ENCODE results near the gene WNT3A. TPM values are rescaled to one million over a fixed set of nuclear protein-coding genes. Genes with fewer than 3 reads are reported as not detected.

The WNT3A gene
- total and polyA plus RNA-seq, 2 donors (not counting 3 experiments of a cell fraction or from before 2014, with no cell fraction given), result not detected

DNA sequence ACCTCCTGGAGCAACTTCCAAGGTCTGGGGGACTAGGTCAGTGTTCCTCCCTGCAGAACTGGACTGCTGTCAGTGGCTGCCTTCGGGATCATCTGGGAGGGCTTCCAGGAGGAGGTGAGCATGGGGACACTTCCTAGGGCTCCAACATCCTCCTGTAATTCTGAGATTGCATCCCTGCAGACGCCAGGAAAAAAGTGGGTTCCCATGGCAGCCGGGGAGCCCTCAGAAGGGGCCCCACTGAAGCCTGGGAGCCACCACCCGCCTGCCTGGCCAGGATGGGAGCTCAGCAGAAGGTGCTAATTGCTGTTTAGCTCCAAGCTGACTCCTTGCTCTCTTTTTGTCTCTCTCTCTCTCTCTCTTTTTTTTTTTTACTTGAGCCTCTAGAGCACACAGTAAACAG, 59.6 kb downstream of the WNT3A start:
- CTCF ChIA-PET, result no interaction called here
- dilution Hi-C loops (cut with MboI; ENCODE audit: extremely low pct_ligation_motif_present, low sequenced_read_pairs), result no loop called here
- no peak for FAIRE-seq

More for the DNA sequence above, 59.6 kb downstream of the WNT3A start:
- H2AFZ ChIP-seq (ENCODE audit: low read depth, low read length), result no peak overlapping the region
- DNase-seq (ENCODE audit: low read depth, low spot score), result no peak
- H3K27ac ChIP-seq (ENCODE audit: insufficient read depth, low read depth, low read length), result no peak overlapping the region
- POLR2A ChIA-PET, result no interaction called here
- H3K9me1 ChIP-seq (replicated peaks; ENCODE audit: control insufficient read depth, extremely low read depth, insufficient read depth, low read length), result no peaks in the 10 kb centered on the region
- peaks cover 3 to 6% of the 10 kb centered on the region in 2 experiments for H3K27me3 ChIP-seq (ENCODE audit: control insufficient read depth in 2 of 2, insufficient read depth in 2 of 2, low read length in 2 of 2)
- H3K36me3 ChIP-seq (ENCODE audit: control insufficient read depth in 2 of 2, extremely low read depth in 1 of 2, insufficient read depth in 2 of 2, low read length in 2 of 2), result no peaks in the 10 kb centered on the region
- no peak overlapping the region for H3K9ac ChIP-seq (replicated peaks; ENCODE audit: extremely low read depth, insufficient read depth, low read length)
- no peaks in the 10 kb centered on the region for H3K4me1 ChIP-seq (ENCODE audit: control insufficient read depth, extremely low read depth, insufficient read depth, low read length)
- intact Hi-C loops (cut with micrococcal nuclease), result no loop called here
- H3K79me2 ChIP-seq (ENCODE audit: control insufficient read depth, insufficient read depth, low read length), result no peaks in the 10 kb centered on the region
- no peak overlapping the region for H3K4me3 ChIP-seq (replicated peaks in 1 of 3; ENCODE audit: insufficient read depth in 1 of 3, low read depth in 1 of 3, low read length in 3 of 3)
- BruUV-seq (replicated peaks), result no TSS peak
- no peaks in the 10 kb centered on the region for H4K20me1 ChIP-seq (replicated peaks; ENCODE audit: control insufficient read depth, extremely low read depth, insufficient read depth, low read length)
- H3K9me3 ChIP-seq (replicated peaks; ENCODE audit: control insufficient read depth, insufficient read depth, low read length), result no peaks in the 10 kb centered on the region
- H3K4me2 ChIP-seq (ENCODE audit: insufficient read depth, low read length), result no peak overlapping the region
- TF ChIP-seq EZH2 (IDR thresholded peaks at IDR 0.05; ENCODE audit: borderline replicate concordance, low read depth, low read length, severe bottlenecking) (no peak), FOS (IDR thresholded peaks at IDR 0.05; ENCODE audit: borderline replicate concordance, insufficient read depth, low read length) (no peak), GATA2 (IDR thresholded peaks at IDR 0.05; ENCODE audit: insufficient read depth, insufficient read length, low read depth, low read length) (no peak), POLR2A (IDR thresholded peaks at IDR 0.05; ENCODE audit: low read depth, low read length) (no peak), JUN (IDR thresholded peaks at IDR 0.05; ENCODE audit: borderline replicate concordance, insufficient read depth, insufficient read length, low read depth) (no peak), POLR2AphosphoS5 (IDR thresholded peaks at IDR 0.05; ENCODE audit: insufficient read depth, low read depth, low read length) (no peak), MYC (IDR thresholded peaks at IDR 0.05; ENCODE audit: low read depth, low read length) (no peak)
- TF ChIP-seq, protein P1, sequence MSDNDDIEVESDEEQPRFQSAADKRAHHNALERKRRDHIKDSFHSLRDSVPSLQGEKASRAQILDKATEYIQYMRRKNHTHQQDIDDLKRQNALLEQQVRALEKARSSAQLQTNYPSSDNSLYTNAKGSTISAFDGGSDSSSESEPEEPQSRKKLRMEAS (IDR thresholded peaks at IDR 0.05; ENCODE audit: insufficient read depth, insufficient read length), result no peak
- TF ChIP-seq, protein P2, sequence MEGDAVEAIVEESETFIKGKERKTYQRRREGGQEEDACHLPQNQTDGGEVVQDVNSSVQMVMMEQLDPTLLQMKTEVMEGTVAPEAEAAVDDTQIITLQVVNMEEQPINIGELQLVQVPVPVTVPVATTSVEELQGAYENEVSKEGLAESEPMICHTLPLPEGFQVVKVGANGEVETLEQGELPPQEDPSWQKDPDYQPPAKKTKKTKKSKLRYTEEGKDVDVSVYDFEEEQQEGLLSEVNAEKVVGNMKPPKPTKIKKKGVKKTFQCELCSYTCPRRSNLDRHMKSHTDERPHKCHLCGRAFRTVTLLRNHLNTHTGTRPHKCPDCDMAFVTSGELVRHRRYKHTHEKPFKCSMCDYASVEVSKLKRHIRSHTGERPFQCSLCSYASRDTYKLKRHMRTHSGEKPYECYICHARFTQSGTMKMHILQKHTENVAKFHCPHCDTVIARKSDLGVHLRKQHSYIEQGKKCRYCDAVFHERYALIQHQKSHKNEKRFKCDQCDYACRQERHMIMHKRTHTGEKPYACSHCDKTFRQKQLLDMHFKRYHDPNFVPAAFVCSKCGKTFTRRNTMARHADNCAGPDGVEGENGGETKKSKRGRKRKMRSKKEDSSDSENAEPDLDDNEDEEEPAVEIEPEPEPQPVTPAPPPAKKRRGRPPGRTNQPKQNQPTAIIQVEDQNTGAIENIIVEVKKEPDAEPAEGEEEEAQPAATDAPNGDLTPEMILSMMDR (IDR thresholded peaks at IDR 0.05; ENCODE audit: extremely low read depth in 1 of 2, insufficient read depth in 1 of 2, low read depth in 1 of 2, low read length in 2 of 2), result no peak

Measured in endothelial cell of umbilical vein (primary cell).